ENCODE data around the gene ZNF428. TPM values are rescaled to one million over a fixed set of nuclear protein-coding genes. Genes with fewer than 3 reads are reported as not detected.
A peak's percentile ranks its signal among the peaks of the same experiment; 100 is the strongest.

Gene ZNF428
- total RNA-seq, 1 experiment from 2014 or later: 39.6 TPM

DNA sequence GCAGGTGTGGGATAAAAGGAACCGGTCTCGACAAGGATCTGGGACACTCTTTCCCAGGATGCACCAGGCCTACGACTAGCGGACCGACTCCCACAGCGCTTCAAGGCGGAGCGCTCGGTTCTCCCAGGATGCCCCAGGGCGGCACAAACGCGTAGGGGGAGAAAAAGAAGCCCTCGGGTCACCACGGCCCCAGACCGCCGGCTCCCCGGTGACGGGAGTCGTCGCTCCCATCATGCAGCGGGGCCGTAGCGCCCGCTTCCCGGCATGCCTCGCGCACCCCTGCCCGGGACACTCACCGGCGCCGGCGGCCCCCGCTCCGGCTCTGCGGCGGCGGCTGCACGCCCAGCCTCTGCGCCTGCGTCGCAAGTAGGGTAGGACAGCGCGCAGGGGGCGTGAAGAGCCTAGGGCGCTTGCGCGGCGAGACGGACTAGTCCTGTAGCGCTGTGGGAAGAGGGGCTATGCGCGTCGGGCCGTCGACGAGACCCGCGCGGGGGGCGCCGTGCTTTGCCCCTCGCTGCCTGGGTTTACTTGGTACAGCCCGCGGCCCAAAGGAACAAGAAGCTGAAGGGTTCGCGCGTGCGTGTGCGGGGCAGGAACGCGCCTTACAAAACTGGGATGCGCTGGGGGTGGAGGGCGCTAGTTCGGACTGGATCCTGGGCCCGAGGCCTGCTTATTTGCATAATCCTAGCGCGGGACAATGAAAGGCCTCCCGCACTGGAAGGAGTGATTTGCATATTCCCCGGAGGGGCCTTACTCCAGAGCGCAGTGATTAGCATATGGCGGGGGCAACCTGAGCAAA lies at the start of gene ZNF428 (continued):
- TF ChIP-seq SP1 (IDR thresholded peaks at IDR 0.05; ENCODE audit: low read depth) (no peak), YY1 (IDR thresholded peaks at IDR 0.05; ENCODE audit: extremely low read depth, insufficient replicate concordance, low read depth, low read length) (no peak), EGR1 (IDR thresholded peaks at IDR 0.05; ENCODE audit: low read depth) (no peak), EZH2 (IDR thresholded peaks at IDR 0.05) (no peak), ZNF274 (IDR thresholded peaks at IDR 0.05; ENCODE audit: low read depth, low read length) (no peak), POLR2A (IDR thresholded peaks at IDR 0.05; ENCODE audit: borderline replicate concordance, extremely low read depth, insufficient read depth, insufficient read length) (peak; percentile 72), ZFX (IDR thresholded peaks at IDR 0.05) (peak; percentile 70; the same call in 1 of the 2 replicates)

DNA sequence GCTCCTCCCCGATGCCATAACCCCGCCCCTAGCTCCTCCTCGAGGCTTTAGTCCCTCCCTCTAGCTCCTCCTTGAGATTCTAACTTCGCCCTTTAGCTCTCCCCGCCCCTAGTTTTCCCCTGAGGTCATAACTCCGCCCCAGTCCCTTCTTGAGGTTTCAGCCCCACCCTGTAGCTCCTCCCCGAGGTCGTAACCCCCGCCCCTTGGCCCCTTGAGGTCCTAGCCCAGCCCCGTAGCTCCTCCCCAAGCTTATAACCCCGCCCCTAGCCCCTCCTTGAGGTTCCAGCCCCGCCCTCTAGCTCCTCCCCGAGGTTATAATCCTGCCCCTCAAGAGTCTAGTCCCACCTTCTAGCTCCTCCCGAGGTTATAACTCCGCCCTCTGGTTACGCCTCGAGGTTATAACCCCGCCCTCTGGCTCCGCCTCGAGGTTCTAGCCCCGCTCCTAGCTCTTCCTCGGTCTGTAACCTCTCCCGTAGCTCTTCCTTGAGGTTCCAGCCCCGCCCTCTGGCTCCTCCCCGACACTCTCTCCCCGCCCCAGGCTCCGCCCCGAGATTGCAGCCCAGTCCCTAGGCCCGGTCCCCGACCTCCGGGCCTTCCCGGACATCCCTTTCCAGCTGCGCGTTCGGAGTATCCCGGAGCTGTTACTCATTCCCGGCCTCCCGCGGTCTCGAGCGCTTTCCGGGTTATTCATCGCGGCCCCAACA lies 49.1 kb upstream of the ZNF428 start:
- H2AFZ ChIP-seq (ENCODE audit: low read depth, low read length, poor library complexity, severe bottlenecking): no peak overlapping the region
- peak overlapping the region; percentile 79 to 94 for H3K4me3 ChIP-seq (replicated peaks in 1 of 2; ENCODE audit: low read depth in 1 of 2, low read length in 2 of 2)
- no peaks in the 10 kb centered on the region for H3K9me3 ChIP-seq (ENCODE audit: control insufficient read depth in 1 of 2, insufficient read depth in 1 of 2, low read depth in 1 of 2, low read length in 2 of 2)
- ChIA-PET POLR2A (interaction anchor here (0.6 to 3.8 kb wide), 35 partner anchors 9 to 205 kb away, joined by 3 to 53 read pairs (median 5); partner anchors contain the start of genes IRGQ, SMG9, ZNF575 and ZNF576), RAD21 (ENCODE audit: low non-redundant PET in 1 of 2, low total read pairs in 2 of 2, uncharacterized antibody in 2 of 2, unreplicated experiment in 2 of 2) (interaction anchor here (0.6 to 1.5 kb wide), 14 partner anchors 11 to 142 kb away, joined by 3 to 7 read pairs (median 3); partner anchors contain the start of genes IRGQ (in 1 of the 2) and ZNF576 (in 1 of the 2)), CTCF (interaction anchor here (0.6 to 1.8 kb wide), 25 partner anchors 9 to 282 kb away, joined by 3 to 38 read pairs (median 4); partner anchors contain the start of gene ZNF221)
- peak overlapping the region; percentile 97 for H3K4me2 ChIP-seq (ENCODE audit: low read length)
- peaks cover 28 to 30% of the 10 kb centered on the region in 2 experiments for H3K36me3 ChIP-seq (ENCODE audit: control insufficient read depth in 1 of 2, insufficient read depth in 2 of 2, low read length in 2 of 2)
- H3K9me2 ChIP-seq (ENCODE audit: insufficient read depth): no peaks in the 10 kb centered on the region
- H3K27me3 ChIP-seq (ENCODE audit: insufficient read depth, low read length): no peaks in the 10 kb centered on the region
- H3K27ac ChIP-seq (ENCODE audit: low read depth, low read length): peak overlapping the region; percentile 89
- peaks cover 21 to 40% of the 10 kb centered on the region in 2 experiments for H3K4me1 ChIP-seq (ENCODE audit: control insufficient read depth in 1 of 2, insufficient read depth in 2 of 2, low read length in 2 of 2)
- TF ChIP-seq REST (IDR thresholded peaks at IDR 0.05; ENCODE audit: low read depth): no peak
- peak; percentile 59; the same call in 1 of the 2 replicates for TF ChIP-seq POLR2AphosphoS5 (IDR thresholded peaks at IDR 0.05; ENCODE audit: low read depth, low read length)
- TF ChIP-seq JUND (IDR thresholded peaks at IDR 0.05): no peak
- TF ChIP-seq POLR2A (IDR thresholded peaks at IDR 0.05; ENCODE audit: borderline replicate concordance, extremely low read depth, insufficient read depth, insufficient read length): peak; percentile 57
- no peak for TF ChIP-seq SRF (IDR thresholded peaks at IDR 0.05; ENCODE audit: low read depth)
- TF ChIP-seq, protein P1, sequence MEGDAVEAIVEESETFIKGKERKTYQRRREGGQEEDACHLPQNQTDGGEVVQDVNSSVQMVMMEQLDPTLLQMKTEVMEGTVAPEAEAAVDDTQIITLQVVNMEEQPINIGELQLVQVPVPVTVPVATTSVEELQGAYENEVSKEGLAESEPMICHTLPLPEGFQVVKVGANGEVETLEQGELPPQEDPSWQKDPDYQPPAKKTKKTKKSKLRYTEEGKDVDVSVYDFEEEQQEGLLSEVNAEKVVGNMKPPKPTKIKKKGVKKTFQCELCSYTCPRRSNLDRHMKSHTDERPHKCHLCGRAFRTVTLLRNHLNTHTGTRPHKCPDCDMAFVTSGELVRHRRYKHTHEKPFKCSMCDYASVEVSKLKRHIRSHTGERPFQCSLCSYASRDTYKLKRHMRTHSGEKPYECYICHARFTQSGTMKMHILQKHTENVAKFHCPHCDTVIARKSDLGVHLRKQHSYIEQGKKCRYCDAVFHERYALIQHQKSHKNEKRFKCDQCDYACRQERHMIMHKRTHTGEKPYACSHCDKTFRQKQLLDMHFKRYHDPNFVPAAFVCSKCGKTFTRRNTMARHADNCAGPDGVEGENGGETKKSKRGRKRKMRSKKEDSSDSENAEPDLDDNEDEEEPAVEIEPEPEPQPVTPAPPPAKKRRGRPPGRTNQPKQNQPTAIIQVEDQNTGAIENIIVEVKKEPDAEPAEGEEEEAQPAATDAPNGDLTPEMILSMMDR (IDR thresholded peaks at IDR 0.05 in 2 of 3, conservative IDR thresholded peaks at IDR 0.05 in 1 of 3; ENCODE audit: borderline replicate concordance in 1 of 3, insufficient read depth in 1 of 3, low read depth in 2 of 3, low read length in 2 of 3): no peak
- TF ChIP-seq ATF3 (IDR thresholded peaks at IDR 0.05): no peak
- TF ChIP-seq EZH2 (IDR thresholded peaks at IDR 0.05): no peak
- DNase-seq (ENCODE audit: low read depth, low spot score): peak; percentile 98
- H3K79me2 ChIP-seq (ENCODE audit: insufficient read depth, low read length): peaks cover 34% of the 10 kb centered on the region
- ATAC-seq: peak; percentile 87
- intact Hi-C loops (cut with micrococcal nuclease): loop anchor here (1.0 to 10.0 kb wide), 4 partner anchors 34 to 134 kb away; partner anchors contain the start of gene ZNF575
- no peaks in the 10 kb centered on the region for H4K20me1 ChIP-seq (ENCODE audit: insufficient read depth)
- peak overlapping the region; percentile 86 for H3K9ac ChIP-seq (ENCODE audit: low read length)
- BruUV-seq (replicated peaks): no TSS peak

Measured in HCT116 (cell line).